ENCODE data around the gene NEURL4.
"Not testable (repeated sequence)": the region's sequence is repeated elsewhere in the genome, so short reads cannot be mapped to it uniquely, and the experiment has no call there.

GRCh38 chr17:7368599-7368994 is 39.5 kb upstream of the NEURL4 start:
- not testable (repeated sequence) for TF ChIP-seq MEF2A (IDR thresholded peaks at IDR 0.05; ENCODE audit: borderline replicate concordance, low read depth); CTCF (IDR thresholded peaks at IDR 0.05); ZBTB33 (IDR thresholded peaks at IDR 0.05; ENCODE audit: borderline replicate concordance, low read depth); EZH2phosphoT487 (IDR thresholded peaks at IDR 0.05; ENCODE audit: borderline replicate concordance, low read depth); YY1 (IDR thresholded peaks at IDR 0.05; ENCODE audit: low read depth); POLR2AphosphoS5 (IDR thresholded peaks at IDR 0.05; ENCODE audit: low read depth, low read length); MAX (IDR thresholded peaks at IDR 0.05; ENCODE audit: low read depth); RFX5 (IDR thresholded peaks at IDR 0.05; ENCODE audit: low read length); JUND (IDR thresholded peaks at IDR 0.05); USF2 (IDR thresholded peaks at IDR 0.05; ENCODE audit: borderline replicate concordance, low read depth, low read length)

Data from SK-N-SH (cell line).